OCI-LY1 (cell line): ENCODE measurements around the gene PET117.

ENCODE experiments used
- H2AFZ ChIP-seq: fragments of 200-600 bp; sonication (generic), shearing (Covaris generic); 2 replicates; pipeline ENCODE4 v1.6.0; 2014; ENCODE audit warnings: antibody characterized with exemption, mild to moderate bottlenecking, low read length
- H3F3A ChIP-seq: fragments of 200-600 bp; sonication (generic), shearing (Covaris generic); 2 replicates; pipeline ENCODE4 v1.6.0; 2014; ENCODE audit warnings: mild to moderate bottlenecking, antibody characterized with exemption, low read length, moderate library complexity; ENCODE audit not compliant: insufficient read depth
- H3K27ac ChIP-seq: fragments of 200-600 bp; sonication (generic); 2 replicates; pipeline ENCODE4 v1.5.1; 2014; ENCODE audit warnings: low read length, mixed run types, mild to moderate bottlenecking, low read depth; ENCODE audit not compliant: poor library complexity, severe bottlenecking
- H3K27me3 ChIP-seq: fragments of 200-600 bp; sonication (generic); 2 replicates; pipeline ENCODE4 v1.6.0; 2014; ENCODE audit warnings: antibody characterized with exemption, mild to moderate bottlenecking, low read length, moderate library complexity; ENCODE audit not compliant: insufficient read depth
- H3K36me3 ChIP-seq: fragments of 200-600 bp; sonication (generic); 2 replicates; pipeline ENCODE4 v1.6.1; 2014; ENCODE audit warnings: mild to moderate bottlenecking, antibody characterized with exemption, low read length, moderate library complexity, mixed read lengths; ENCODE audit not compliant: insufficient read depth
- H3K4me1 ChIP-seq: fragments of 200-600 bp; sonication (generic); 2 replicates; pipeline ENCODE4 v1.5.1; 2014; ENCODE audit warnings: mild to moderate bottlenecking, low read length, moderate library complexity; ENCODE audit not compliant: insufficient read depth, severe bottlenecking
- H3K4me2 ChIP-seq: fragments of 200-600 bp; sonication (generic), shearing (Covaris generic); 2 replicates; pipeline ENCODE4 v1.6.1; 2014; ENCODE audit warnings: low read length
- H3K4me3 ChIP-seq: fragments of 200-600 bp; sonication (generic); 2 replicates; pipeline ENCODE4 v1.5.1; 2014; ENCODE audit warnings: low read length, low read depth, mild to moderate bottlenecking, mixed read lengths; ENCODE audit not compliant: poor library complexity, severe bottlenecking
- H3K79me2 ChIP-seq: fragments of 200-600 bp; shearing (Covaris generic); 2 replicates; pipeline ENCODE4 v1.6.1; 2016; ENCODE audit warnings: mixed run types, low read length, mixed read lengths; ENCODE audit not compliant: insufficient read depth
- H3K9ac ChIP-seq: fragments of 200-600 bp; sonication (generic), shearing (Covaris generic); 2 replicates; pipeline ENCODE4 v1.6.1; 2014; ENCODE audit warnings: mild to moderate bottlenecking, low read length, mixed read lengths
- H3K9me2 ChIP-seq: fragments of 200-600 bp; sonication (generic), shearing (Covaris generic); 2 replicates; pipeline ENCODE4 v1.6.1; 2014; ENCODE audit warnings: low read depth, mild to moderate bottlenecking, low read length, mixed read lengths
- H3K9me3 ChIP-seq: fragments of 200-600 bp; shearing (Covaris generic); 2 replicates; pipeline ENCODE4 v1.6.1; 2014; ENCODE audit warnings: low read length, mixed read lengths
- H4K20me1 ChIP-seq: fragments of 200-600 bp; sonication (generic), shearing (Covaris generic); 2 replicates; pipeline ENCODE4 v1.6.0; 2016; ENCODE audit warnings: mild to moderate bottlenecking, low read length; ENCODE audit not compliant: insufficient read depth
- EZH2 ChIP-seq: fragments of 200-600 bp; sonication (generic), shearing (Covaris generic); IDR thresholded peaks from 2 replicates; pipeline ENCODE4 v1.8.0; 2017; ENCODE audit warnings: borderline replicate concordance, mixed run types, mild to moderate bottlenecking, antibody characterized with exemption, low read length, moderate library complexity, mixed read lengths
- TF ChIP-seq, protein P1 (sequence below): fragments of 200-600 bp; sonication (generic), shearing (Covaris generic); IDR thresholded peaks from 2 replicates; pipeline ENCODE4 v1.5.1; 2017; ENCODE audit warnings: mild to moderate bottlenecking, antibody characterized with exemption, low read length, moderate library complexity, mixed read lengths

PET117 gene

DNA sequence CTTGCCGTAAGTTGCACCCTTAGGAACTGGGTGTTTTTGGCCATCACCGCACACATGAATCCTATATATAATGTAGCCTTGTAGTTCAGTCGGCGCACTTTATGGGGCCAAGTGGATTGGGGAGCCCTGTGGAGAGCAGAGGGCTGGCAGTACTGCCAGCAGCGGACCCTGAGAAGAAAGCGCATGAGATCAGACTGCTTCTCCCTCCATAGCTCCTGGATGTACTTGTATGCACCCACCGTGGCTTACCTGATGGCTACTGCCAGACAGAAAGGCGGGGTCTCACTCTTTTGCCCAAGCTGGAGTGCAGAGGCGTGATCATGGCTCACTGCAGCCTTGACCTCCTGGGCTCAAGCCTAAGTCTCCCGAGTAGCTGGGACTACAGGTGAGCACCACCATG, 47.2 kb upstream of the PET117 start:
- Histone ChIP-seq H3K79me2 (no peaks in the 10 kb centered on the region), H3K9me3 (no peaks in the 10 kb centered on the region), H2AFZ (no peak overlapping the region), H3K9ac (no peak overlapping the region), H3K27me3 (peaks cover 7% of the 10 kb centered on the region), H4K20me1 (no peaks in the 10 kb centered on the region), H3K9me2 (no peaks in the 10 kb centered on the region), H3K4me2 (no peak overlapping the region), H3K4me1 (no peaks in the 10 kb centered on the region), H3K27ac (no peak overlapping the region), H3K4me3 (no peak overlapping the region), H3K36me3 (no peaks in the 10 kb centered on the region), H3F3A (no peaks in the 10 kb centered on the region)
- TF ChIP-seq, protein P1, sequence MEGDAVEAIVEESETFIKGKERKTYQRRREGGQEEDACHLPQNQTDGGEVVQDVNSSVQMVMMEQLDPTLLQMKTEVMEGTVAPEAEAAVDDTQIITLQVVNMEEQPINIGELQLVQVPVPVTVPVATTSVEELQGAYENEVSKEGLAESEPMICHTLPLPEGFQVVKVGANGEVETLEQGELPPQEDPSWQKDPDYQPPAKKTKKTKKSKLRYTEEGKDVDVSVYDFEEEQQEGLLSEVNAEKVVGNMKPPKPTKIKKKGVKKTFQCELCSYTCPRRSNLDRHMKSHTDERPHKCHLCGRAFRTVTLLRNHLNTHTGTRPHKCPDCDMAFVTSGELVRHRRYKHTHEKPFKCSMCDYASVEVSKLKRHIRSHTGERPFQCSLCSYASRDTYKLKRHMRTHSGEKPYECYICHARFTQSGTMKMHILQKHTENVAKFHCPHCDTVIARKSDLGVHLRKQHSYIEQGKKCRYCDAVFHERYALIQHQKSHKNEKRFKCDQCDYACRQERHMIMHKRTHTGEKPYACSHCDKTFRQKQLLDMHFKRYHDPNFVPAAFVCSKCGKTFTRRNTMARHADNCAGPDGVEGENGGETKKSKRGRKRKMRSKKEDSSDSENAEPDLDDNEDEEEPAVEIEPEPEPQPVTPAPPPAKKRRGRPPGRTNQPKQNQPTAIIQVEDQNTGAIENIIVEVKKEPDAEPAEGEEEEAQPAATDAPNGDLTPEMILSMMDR: no peak
- no peak for TF ChIP-seq EZH2

- TF ChIP-seq, protein P1: no peak
- TF ChIP-seq EZH2: no peak
- H3K4me2 ChIP-seq: no peak overlapping the region
- no peaks in the 10 kb centered on the region for H3K9me2 ChIP-seq
- peaks cover 9% of the 10 kb centered on the region for H3K27me3 ChIP-seq
- H3K4me3 ChIP-seq: no peak overlapping the region
- H4K20me1 ChIP-seq: no peaks in the 10 kb centered on the region
- H3K79me2 ChIP-seq: no peaks in the 10 kb centered on the region
- no peak overlapping the region for H3K27ac ChIP-seq
- no peaks in the 10 kb centered on the region for H3K4me1 ChIP-seq
- no peak overlapping the region for H3K9ac ChIP-seq
- H3F3A ChIP-seq: no peaks in the 10 kb centered on the region
- H3K36me3 ChIP-seq: no peaks in the 10 kb centered on the region
- H3K9me3 ChIP-seq: no peaks in the 10 kb centered on the region
- no peak overlapping the region for H2AFZ ChIP-seq
Measured at GRCh38 chr20:18091623-18092022, 46.0 kb upstream of the PET117 start.

DNA sequence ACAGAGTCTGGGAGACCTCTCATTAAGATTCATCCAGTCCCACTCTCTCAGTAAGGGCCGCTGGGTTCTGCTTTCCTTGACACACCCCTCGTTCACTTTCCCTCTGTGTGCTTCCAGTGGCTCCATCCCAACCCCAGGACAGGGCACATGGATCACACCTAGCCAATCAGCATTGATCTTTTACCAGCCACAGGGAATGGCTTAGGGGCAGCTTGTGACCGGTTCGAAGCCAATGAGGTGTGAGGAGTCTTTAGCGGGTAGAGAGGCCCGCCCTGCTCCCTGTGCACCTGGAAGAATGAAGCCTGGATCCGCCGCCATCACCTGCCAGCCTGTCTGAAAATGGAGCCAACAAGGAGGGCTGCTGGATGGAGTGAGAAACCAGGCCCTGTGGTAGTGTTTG, 44.8 kb upstream of the PET117 start:
- H3K9ac ChIP-seq: no peak overlapping the region
- no peaks in the 10 kb centered on the region for H3K9me2 ChIP-seq
- H3K27ac ChIP-seq: no peak overlapping the region
- TF ChIP-seq, protein P1: no peak
- no peak for TF ChIP-seq EZH2
- H3K4me2 ChIP-seq: no peak overlapping the region
- H3K27me3 ChIP-seq: peaks cover 9% of the 10 kb centered on the region
- H3K4me1 ChIP-seq: no peaks in the 10 kb centered on the region
- H3K36me3 ChIP-seq: no peaks in the 10 kb centered on the region
- no peaks in the 10 kb centered on the region for H3K9me3 ChIP-seq
- no peaks in the 10 kb centered on the region for H3F3A ChIP-seq
- H4K20me1 ChIP-seq: no peaks in the 10 kb centered on the region
- H3K4me3 ChIP-seq: no peak overlapping the region
- no peaks in the 10 kb centered on the region for H3K79me2 ChIP-seq
- H2AFZ ChIP-seq: no peak overlapping the region
